HS-27A (cell line): ENCODE results near the gene KCNJ5.

Experiments
- DNase-seq: peaks from one replicate; pipeline ENCODE4 v3.0.0-alpha.2; 2012; ENCODE audit warnings: low read depth, missing footprints

The KCNJ5 gene

GRCh38 chr11:128933481-128934178 is 42.5 kb downstream of the KCNJ5 start:
- DNase-seq, result no peak

- no peak for DNase-seq
Measured at GRCh38 chr11:128934351-128934750, 43.2 kb downstream of the KCNJ5 start.

GRCh38 chr11:128934926-128935325 is 43.8 kb downstream of the KCNJ5 start:
- DNase-seq, result no peak

GRCh38 chr11:128936606-128937251 is 45.6 kb downstream of the KCNJ5 start:
- DNase-seq, result no peak

GRCh38 chr11:128937480-128937879 is 46.3 kb downstream of the KCNJ5 start:
- no peak for DNase-seq

- no peak for DNase-seq
Measured at GRCh38 chr11:128938156-128938885, 47.2 kb downstream of the KCNJ5 start.

GRCh38 chr11:128939591-128939990 is 48.4 kb downstream of the KCNJ5 start:
- no peak for DNase-seq

- DNase-seq, result no peak
Measured at GRCh38 chr11:128940156-128940555, 49.0 kb downstream of the KCNJ5 start.

- no peak for DNase-seq
Measured at GRCh38 chr11:128940603-128941002, 49.4 kb downstream of the KCNJ5 start.

- DNase-seq, result no peak
Measured at GRCh38 chr11:128941110-128941509, 50.0 kb downstream of the KCNJ5 start.

- DNase-seq, result no peak
Measured at GRCh38 chr11:128941573-128942271, 50.6 kb downstream of the KCNJ5 start.

GRCh38 chr11:128942272-128942612 is 51.1 kb downstream of the KCNJ5 start:
- no peak for DNase-seq

GRCh38 chr11:128942817-128943427 is 51.8 kb downstream of the KCNJ5 start, which contains the start of gene TP53AIP1:
TSS of gene TP53AIP1 (minus strand) at chr11:128942871. CDS start at chr11:128937818, 5,053 bp downstream.
- DNase-seq, result no peak

GRCh38 chr11:128943428-128943976 is 52.3 kb downstream of the KCNJ5 start:
- DNase-seq, result no peak

GRCh38 chr11:128946648-128947047 is 55.5 kb downstream of the KCNJ5 start:
- no peak for DNase-seq

GRCh38 chr11:128947773-128948172 is 56.6 kb downstream of the KCNJ5 start:
- DNase-seq, result no peak

- DNase-seq, result no peak
Measured at GRCh38 chr11:128948583-128948982, 57.4 kb downstream of the KCNJ5 start.

- DNase-seq, result no peak
Measured at GRCh38 chr11:128949791-128950454, 58.8 kb downstream of the KCNJ5 start.

- DNase-seq, result no peak
Measured at GRCh38 chr11:128953151-128953550, 62.0 kb downstream of the KCNJ5 start.

GRCh38 chr11:128955636-128956035 is 64.5 kb downstream of the KCNJ5 start:
- DNase-seq, result no peak
